Measurements from ENCODE around the gene PPP6R3. TPM values are rescaled to one million over a fixed set of nuclear protein-coding genes. Genes with fewer than 3 reads are reported as not detected.

Gene PPP6R3
- total RNA-seq, 1 experiment from 2014 or later: 138 TPM

DNA sequence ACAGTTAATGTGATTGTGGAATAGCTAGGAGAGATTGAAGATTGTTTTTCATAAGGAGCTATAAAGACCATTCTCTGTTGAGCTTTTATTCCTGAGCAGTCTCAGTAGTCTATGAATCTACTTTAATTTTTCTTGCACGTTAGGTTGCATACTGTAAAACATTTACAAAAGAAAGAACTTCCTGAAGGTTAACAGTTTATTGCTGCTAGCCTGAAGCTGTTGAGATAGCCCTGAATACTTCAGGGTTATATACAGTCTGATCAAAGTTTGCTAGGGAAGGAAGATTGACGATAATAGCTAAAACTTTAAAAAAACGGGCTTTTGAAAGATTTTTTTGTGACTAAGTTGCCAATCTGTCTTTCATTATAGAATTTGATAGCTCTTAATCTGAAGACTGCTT is 64.8 kb downstream of the PPP6R3 start:
- no CpG with 5 or more reads among the region's 3 CpGs for WGBS (ENCODE audit: extremely low coverage, insufficient read length, low lambda C conversion rate)
- Histone ChIP-seq H3K14ac (ENCODE audit: insufficient read depth, low read length) (no peak overlapping the region), H3K79me2 (ENCODE audit: insufficient read depth, low read length) (peaks cover 9% of the 10 kb centered on the region; the same call in 1 of the 2 replicates), H4K5ac (ENCODE audit: insufficient read length, low read depth, low read length) (no peak overlapping the region), H3K27me3 (ENCODE audit: insufficient read depth, low read length) (no peaks in the 10 kb centered on the region), H3K4me2 (ENCODE audit: insufficient read depth, insufficient read length, low read length) (no peak overlapping the region), H2AK5ac (ENCODE audit: insufficient read length, low read length) (no peak overlapping the region), H3K23me2 (ENCODE audit: insufficient read length, low read depth, low read length, poor library complexity, severe bottlenecking) (no peaks in the 10 kb centered on the region), H3K27ac (ENCODE audit: insufficient read length, low read depth, low read length) (no peak overlapping the region), H2BK12ac (ENCODE audit: insufficient read length, low read depth, low read length) (no peak overlapping the region), H4K8ac (replicated peaks; ENCODE audit: insufficient read length, low read depth, low read length) (no peak overlapping the region), H2BK120ac (ENCODE audit: low read depth, low read length, poor library complexity, severe bottlenecking) (no peak overlapping the region), H2AFZ (ENCODE audit: low read length) (no peak overlapping the region), H2BK15ac (ENCODE audit: low read depth, low read length) (no peak overlapping the region), H2BK20ac (ENCODE audit: low read depth, low read length, poor library complexity, severe bottlenecking) (no peak overlapping the region), H3K4me1 (ENCODE audit: insufficient read depth, low read length) (0 out of 2 replicates have a peak, but pooled peaks cover 9% of the 10 kb centered on the region), H3K23ac (ENCODE audit: insufficient read length, low read depth, low read length) (no peak overlapping the region), H3K79me1 (ENCODE audit: insufficient read depth, low read depth, low read length, poor library complexity, severe bottlenecking) (peaks cover 7% of the 10 kb centered on the region), H3K18ac (ENCODE audit: insufficient read length, low read depth, low read length) (no peak overlapping the region), H3K9me3 (ENCODE audit: control insufficient read depth, low read depth, low read length) (no peaks in the 10 kb centered on the region), H3K9ac (ENCODE audit: extremely low read depth, insufficient read length, low read length) (no peak overlapping the region), H4K91ac (ENCODE audit: insufficient read length, low read depth, low read length) (no peak overlapping the region), H3K4ac (ENCODE audit: low read depth, low read length) (no peak overlapping the region), H3T11ph (ENCODE audit: low read length) (no peak overlapping the region), H3K56ac (ENCODE audit: insufficient read length, low read depth, low read length) (no peak overlapping the region), H2BK5ac (ENCODE audit: insufficient read length, low read length) (no peak overlapping the region), H4K20me1 (ENCODE audit: control insufficient read depth, insufficient read depth, insufficient read length) (no peaks in the 10 kb centered on the region)
- H3K9me3 Mint-ChIP-seq: no peaks in the 10 kb centered on the region
- H3K36me3 Mint-ChIP-seq (ENCODE audit: insufficient read depth in 1 of 3, low read depth in 3 of 3): peaks cover 22 to 85% (median 71%) of the 10 kb centered on the region in 3 experiments; a peak in 6 of 7 replicates
- no peaks in the 10 kb centered on the region for H3K27me3 Mint-ChIP-seq (ENCODE audit: low read depth)
- H3K4me1 Mint-ChIP-seq: peaks cover 0 to 7% of the 10 kb centered on the region in 2 experiments; a peak in 3 of 4 replicates
- H3K4me3 Mint-ChIP-seq: no peak overlapping the region
- DNase-seq: no peak
- no peak overlapping the region for H3K27ac Mint-ChIP-seq
- TF ChIP-seq, protein P1, sequence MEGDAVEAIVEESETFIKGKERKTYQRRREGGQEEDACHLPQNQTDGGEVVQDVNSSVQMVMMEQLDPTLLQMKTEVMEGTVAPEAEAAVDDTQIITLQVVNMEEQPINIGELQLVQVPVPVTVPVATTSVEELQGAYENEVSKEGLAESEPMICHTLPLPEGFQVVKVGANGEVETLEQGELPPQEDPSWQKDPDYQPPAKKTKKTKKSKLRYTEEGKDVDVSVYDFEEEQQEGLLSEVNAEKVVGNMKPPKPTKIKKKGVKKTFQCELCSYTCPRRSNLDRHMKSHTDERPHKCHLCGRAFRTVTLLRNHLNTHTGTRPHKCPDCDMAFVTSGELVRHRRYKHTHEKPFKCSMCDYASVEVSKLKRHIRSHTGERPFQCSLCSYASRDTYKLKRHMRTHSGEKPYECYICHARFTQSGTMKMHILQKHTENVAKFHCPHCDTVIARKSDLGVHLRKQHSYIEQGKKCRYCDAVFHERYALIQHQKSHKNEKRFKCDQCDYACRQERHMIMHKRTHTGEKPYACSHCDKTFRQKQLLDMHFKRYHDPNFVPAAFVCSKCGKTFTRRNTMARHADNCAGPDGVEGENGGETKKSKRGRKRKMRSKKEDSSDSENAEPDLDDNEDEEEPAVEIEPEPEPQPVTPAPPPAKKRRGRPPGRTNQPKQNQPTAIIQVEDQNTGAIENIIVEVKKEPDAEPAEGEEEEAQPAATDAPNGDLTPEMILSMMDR (conservative IDR thresholded peaks at IDR 0.05): no peak

All from H9 (cell line).